B cell (primary cell): ENCODE measurements around the gene PARD3B.

ENCODE experiments used
- CTCF ChIP-seq: fragments of 200-600 bp; IDR thresholded peaks from one replicate; pipeline ENCODE4 v1.8.0; 2022; ENCODE audit warnings: antibody characterized with exemption, mild to moderate bottlenecking
- EZH2 ChIP-seq: IDR thresholded peaks from 2 replicates; pipeline ENCODE4 v1.6.1; 2012; ENCODE audit warnings: borderline replicate concordance, low read depth, mild to moderate bottlenecking, moderate library complexity, low read length; ENCODE audit not compliant: insufficient read depth, poor library complexity, severe bottlenecking

- TF ChIP-seq CTCF = no peak
- no peak for TF ChIP-seq EZH2
Measured at GRCh38 chr2:204849892-204850291, 304.6 kb downstream of the PARD3B start.
